Measurements from ENCODE around the gene ASAH2B. TPM values are rescaled to one million over a fixed set of nuclear protein-coding genes. Genes with fewer than 3 reads are reported as not detected.
"Not testable (repeated sequence)": the region's sequence is repeated elsewhere in the genome, so short reads cannot be mapped to it uniquely, and the experiment has no call there.

The ASAH2B gene
- total RNA-seq, 3 donors from 2014 or later (not counting 1 experiment from before 2014, with no cell fraction given), result 1.4 to 1.9 (median 1.6) TPM

GRCh38 chr10:50723812-50724211 is 15.9 kb upstream of the ASAH2B start:
- 14% methylated on average over 4 of the region's 5 CpGs for WGBS (ENCODE audit: insufficient coverage)
- DNase-seq; H3K9me3 Mint-ChIP-seq; H3K36me3 Mint-ChIP-seq; H3K4me1 Mint-ChIP-seq; intact Hi-C loops (cut with micrococcal nuclease); H3K27me3 ChIP-seq (ENCODE audit: control insufficient read depth, insufficient read depth, low read length); H3K4me3 ChIP-seq (ENCODE audit: low read length); H3K4me1 ChIP-seq (ENCODE audit: control insufficient read depth, insufficient read depth, low read length); H3K27ac ChIP-seq (ENCODE audit: low read length); H3K9me3 ChIP-seq (ENCODE audit: control insufficient read depth, insufficient read depth, low read length); H3K27ac Mint-ChIP-seq; H3K36me3 ChIP-seq (ENCODE audit: control insufficient read depth, insufficient read depth, low read length); H3K4me3 Mint-ChIP-seq: not testable (repeated sequence)
- ATAC-seq, result peak in 1 of 3 donors; percentile 60
- H3K27me3 Mint-ChIP-seq (ENCODE audit: low read depth in 2 of 2), result peaks cover 28 to 60% of the 10 kb centered on the region in 2 donors

- H3K4me3 ChIP-seq (ENCODE audit: low read length); intact Hi-C loops (cut with micrococcal nuclease): not testable (repeated sequence)
These were observed 11.6 kb upstream of the ASAH2B start for GRCh38 chr10:50728112-50728511.

GRCh38 chr10:50738987-50739617 is 634 bp upstream of the ASAH2B start:
- H3K27me3 ChIP-seq (ENCODE audit: control insufficient read depth, insufficient read depth, low read length); intact Hi-C loops (cut with micrococcal nuclease); H3K36me3 ChIP-seq (ENCODE audit: control insufficient read depth, insufficient read depth, low read length); H3K9me3 Mint-ChIP-seq; H3K9me3 ChIP-seq (ENCODE audit: control insufficient read depth, insufficient read depth, low read length); H3K36me3 Mint-ChIP-seq: not testable (repeated sequence)
- peak overlapping the region; percentile 44 for H3K27ac ChIP-seq (ENCODE audit: low read length)
- peaks cover 18% of the 10 kb centered on the region for H3K4me1 ChIP-seq (ENCODE audit: control insufficient read depth, insufficient read depth, low read length)
- H3K27ac Mint-ChIP-seq, result peak overlapping the region; percentile 73 to 98
- H3K4me3 Mint-ChIP-seq, result peak overlapping the region; percentile 99
- H3K4me3 ChIP-seq (ENCODE audit: low read length), result peak overlapping the region; percentile 88
- ATAC-seq (peak in 1 of 3 donors; percentile 11), DNase-seq (peak in 1 of 2 donors; percentile 1)
- peaks cover 17 to 36% of the 10 kb centered on the region in 2 donors for H3K4me1 Mint-ChIP-seq
- whole genome bisulfite sequencing (ENCODE audit: insufficient coverage), result 68% methylated on average over 22 of the region's 23 CpGs
- H3K27me3 Mint-ChIP-seq (ENCODE audit: low read depth in 2 of 2), result peaks cover 9 to 18% of the 10 kb centered on the region in 2 donors

More at GRCh38 chr10:50728112-50728511, 11.6 kb upstream of the ASAH2B start:
- not testable (repeated sequence) for DNase-seq; ATAC-seq; H3K27ac ChIP-seq (ENCODE audit: low read length); H3K4me1 ChIP-seq (ENCODE audit: control insufficient read depth, insufficient read depth, low read length); H3K9me3 ChIP-seq (ENCODE audit: control insufficient read depth, insufficient read depth, low read length); H3K4me1 Mint-ChIP-seq; H3K27me3 ChIP-seq (ENCODE audit: control insufficient read depth, insufficient read depth, low read length); H3K27ac Mint-ChIP-seq; H3K36me3 ChIP-seq (ENCODE audit: control insufficient read depth, insufficient read depth, low read length); H3K9me3 Mint-ChIP-seq; H3K4me3 Mint-ChIP-seq; H3K36me3 Mint-ChIP-seq
- H3K27me3 Mint-ChIP-seq (ENCODE audit: low read depth in 2 of 2), result peaks cover 29 to 58% of the 10 kb centered on the region in 2 donors
- 92% methylated on average over 2 of the region's 2 CpGs for WGBS (ENCODE audit: insufficient coverage)

- Mint-ChIP-seq H3K9me3 (no peaks in the 10 kb centered on the region), H3K36me3 (no peaks in the 10 kb centered on the region), H3K4me3 (peak overlapping the region; percentile 99), H3K27ac (peak overlapping the region; percentile 73 to 98), H3K27me3 (ENCODE audit: low read depth in 2 of 2) (peaks cover 3 to 8% of the 10 kb centered on the region in 2 donors), H3K4me1 (peaks cover 17 to 36% of the 10 kb centered on the region in 2 donors)
- H3K36me3 ChIP-seq (ENCODE audit: control insufficient read depth, insufficient read depth, low read length), result no peaks in the 10 kb centered on the region
- ATAC-seq (peak; percentile 39 to 57 (median 42)), DNase-seq (peak in 1 of 2 donors; percentile 51)
- H3K9me3 ChIP-seq (ENCODE audit: control insufficient read depth, insufficient read depth, low read length), result no peaks in the 10 kb centered on the region
- no peaks in the 10 kb centered on the region for H3K27me3 ChIP-seq (ENCODE audit: control insufficient read depth, insufficient read depth, low read length)
- H3K27ac ChIP-seq (ENCODE audit: low read length), result peak overlapping the region; percentile 44
- intact Hi-C loops (cut with micrococcal nuclease), result no loop called here
- WGBS (ENCODE audit: insufficient coverage), result 0% methylated on average over 6 of the region's 8 CpGs
- H3K4me1 ChIP-seq (ENCODE audit: control insufficient read depth, insufficient read depth, low read length), result peaks cover 18% of the 10 kb centered on the region
- peak overlapping the region; percentile 88 for H3K4me3 ChIP-seq (ENCODE audit: low read length)
- no peak for TF ChIP-seq CTCF (IDR thresholded peaks at IDR 0.05)
These were observed 535 bp downstream of the ASAH2B start for GRCh38 chr10:50740293-50740648.

- H3K4me3 ChIP-seq (ENCODE audit: low read length); H3K36me3 ChIP-seq (ENCODE audit: control insufficient read depth, insufficient read depth, low read length); H3K4me3 Mint-ChIP-seq; H3K27ac Mint-ChIP-seq; H3K36me3 Mint-ChIP-seq; H3K9me3 Mint-ChIP-seq; DNase-seq; H3K27ac ChIP-seq (ENCODE audit: low read length); H3K9me3 ChIP-seq (ENCODE audit: control insufficient read depth, insufficient read depth, low read length); H3K27me3 Mint-ChIP-seq (ENCODE audit: low read depth in 2 of 2); ATAC-seq; intact Hi-C loops (cut with micrococcal nuclease); H3K27me3 ChIP-seq (ENCODE audit: control insufficient read depth, insufficient read depth, low read length): not testable (repeated sequence)
- H3K4me1 Mint-ChIP-seq, result peaks cover 17 to 34% of the 10 kb centered on the region in 2 donors
- peaks cover 18% of the 10 kb centered on the region for H3K4me1 ChIP-seq (ENCODE audit: control insufficient read depth, insufficient read depth, low read length)
- 93% methylated on average over 9 of the region's 10 CpGs for WGBS (ENCODE audit: insufficient coverage)
These were observed 3.1 kb downstream of the ASAH2B start for GRCh38 chr10:50742820-50743219.

GRCh38 chr10:50766774-50767513 is 27.2 kb downstream of the ASAH2B start:
- DNase-seq; H3K4me3 ChIP-seq (ENCODE audit: low read length); H3K27me3 Mint-ChIP-seq (ENCODE audit: low read depth in 2 of 2); H3K36me3 ChIP-seq (ENCODE audit: control insufficient read depth, insufficient read depth, low read length); H3K36me3 Mint-ChIP-seq; H3K9me3 Mint-ChIP-seq; intact Hi-C loops (cut with micrococcal nuclease); H3K4me1 ChIP-seq (ENCODE audit: control insufficient read depth, insufficient read depth, low read length); H3K4me3 Mint-ChIP-seq; H3K4me1 Mint-ChIP-seq; H3K27ac ChIP-seq (ENCODE audit: low read length); ATAC-seq; H3K27ac Mint-ChIP-seq; H3K27me3 ChIP-seq (ENCODE audit: control insufficient read depth, insufficient read depth, low read length); H3K9me3 ChIP-seq (ENCODE audit: control insufficient read depth, insufficient read depth, low read length): not testable (repeated sequence)
- 94% methylated on average over 3 of the region's 5 CpGs for WGBS (ENCODE audit: insufficient coverage)

- intact Hi-C loops (cut with micrococcal nuclease); H3K27me3 ChIP-seq (ENCODE audit: control insufficient read depth, insufficient read depth, low read length); H3K9me3 ChIP-seq (ENCODE audit: control insufficient read depth, insufficient read depth, low read length); H3K4me3 Mint-ChIP-seq; H3K27me3 Mint-ChIP-seq (ENCODE audit: low read depth in 2 of 2); H3K9me3 Mint-ChIP-seq; H3K27ac Mint-ChIP-seq; H3K4me1 Mint-ChIP-seq; ATAC-seq; H3K4me1 ChIP-seq (ENCODE audit: control insufficient read depth, insufficient read depth, low read length); H3K36me3 ChIP-seq (ENCODE audit: control insufficient read depth, insufficient read depth, low read length); H3K4me3 ChIP-seq (ENCODE audit: low read length); H3K36me3 Mint-ChIP-seq; DNase-seq; H3K27ac ChIP-seq (ENCODE audit: low read length): not testable (repeated sequence)
- WGBS (ENCODE audit: insufficient coverage), result no CpG with 5 or more reads among the region's 3 CpGs
These were observed 32.3 kb downstream of the ASAH2B start for GRCh38 chr10:50772042-50772441.
